DND-41 (cell line): ENCODE measurements around the gene CAV1.

Source experiments
- CTCF ChIP-seq: IDR thresholded peaks from 2 replicates; pipeline ENCODE4 v1.5.1; 2012; ENCODE audit warnings: borderline replicate concordance, low read length, moderate library complexity, mild to moderate bottlenecking; ENCODE audit not compliant: poor library complexity, severe bottlenecking; ENCODE audit errors: extremely low read depth
- EZH2 ChIP-seq: IDR thresholded peaks from 3 replicates; pipeline ENCODE4 v1.6.1; 2012; ENCODE audit warnings: borderline replicate concordance, low read depth, mild to moderate bottlenecking, moderate library complexity, low read length, inconsistent platforms; ENCODE audit not compliant: severe bottlenecking

GRCh38 chr7:116532102-116532688 lies 7.4 kb downstream of the CAV1 start:
- TF ChIP-seq CTCF (no peak), EZH2 (no peak)
